GM12865 (cell line): Measurements from ENCODE around the gene KBTBD3.

Experiments used
- DNase-seq: peaks from one replicate; pipeline ENCODE4 v3.0.0; 2010; ENCODE audit warnings: low read depth
- H3K4me3 ChIP-seq: 2 replicates; pipeline ENCODE4 v1.5.1; 2011; ENCODE audit warnings: mild to moderate bottlenecking, low read depth, low read length, control low read depth
- TF ChIP-seq, protein P1 (sequence below): IDR thresholded peaks from 2 replicates; pipeline ENCODE4 v1.5.1; 2011; ENCODE audit warnings: low read length, control low read depth, low read depth, inconsistent platforms; ENCODE audit not compliant: insufficient read depth; ENCODE audit errors: missing control alignments

Gene KBTBD3

DNA sequence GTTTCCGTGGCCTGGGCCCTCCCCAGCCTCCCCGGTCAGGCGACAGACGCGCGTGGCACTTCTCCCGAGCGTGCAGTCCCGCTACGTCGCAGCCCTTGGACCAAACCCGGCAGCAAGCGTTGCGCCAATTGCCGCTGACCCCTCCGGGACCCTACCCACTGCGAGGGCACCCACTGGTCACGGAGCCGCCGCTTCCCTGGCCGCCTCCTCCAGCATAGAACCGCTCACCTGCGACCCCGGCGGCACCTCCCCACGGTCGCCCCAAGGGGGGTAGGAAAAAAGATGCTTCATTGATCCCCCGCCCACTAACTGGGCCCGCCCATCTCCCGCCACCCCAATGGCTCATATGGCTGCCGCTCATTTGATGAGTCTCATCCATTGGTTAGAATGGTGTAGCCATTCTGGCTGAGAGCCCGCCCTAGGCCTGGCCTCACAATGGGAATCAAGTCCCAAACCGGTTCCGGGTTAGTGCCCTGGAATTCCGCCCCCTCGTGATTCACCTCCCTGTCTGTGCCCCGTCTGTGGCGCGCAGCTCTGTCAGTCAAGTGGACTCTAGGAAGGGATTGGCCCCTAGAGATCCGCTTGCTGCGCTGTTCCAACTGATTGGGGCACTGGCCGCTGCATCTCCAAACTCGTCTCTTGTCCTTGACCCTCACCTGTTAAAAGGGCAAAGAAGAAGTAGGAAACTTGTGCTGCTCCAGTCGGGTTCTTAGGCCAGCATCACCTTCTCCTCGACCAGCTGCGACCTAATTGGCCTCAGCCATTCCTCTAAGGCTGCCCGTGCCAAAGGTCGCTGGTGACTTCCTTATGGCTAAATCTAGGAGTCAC, 55.0 kb downstream of the KBTBD3 start, which contains the start of gene MSANTD4:
TSS of gene MSANTD4 (minus strand) at position 274 of the 828 bp plus-strand sequence. CDS start 11,323 bp downstream, outside the sequence.
- TF ChIP-seq, protein P1, sequence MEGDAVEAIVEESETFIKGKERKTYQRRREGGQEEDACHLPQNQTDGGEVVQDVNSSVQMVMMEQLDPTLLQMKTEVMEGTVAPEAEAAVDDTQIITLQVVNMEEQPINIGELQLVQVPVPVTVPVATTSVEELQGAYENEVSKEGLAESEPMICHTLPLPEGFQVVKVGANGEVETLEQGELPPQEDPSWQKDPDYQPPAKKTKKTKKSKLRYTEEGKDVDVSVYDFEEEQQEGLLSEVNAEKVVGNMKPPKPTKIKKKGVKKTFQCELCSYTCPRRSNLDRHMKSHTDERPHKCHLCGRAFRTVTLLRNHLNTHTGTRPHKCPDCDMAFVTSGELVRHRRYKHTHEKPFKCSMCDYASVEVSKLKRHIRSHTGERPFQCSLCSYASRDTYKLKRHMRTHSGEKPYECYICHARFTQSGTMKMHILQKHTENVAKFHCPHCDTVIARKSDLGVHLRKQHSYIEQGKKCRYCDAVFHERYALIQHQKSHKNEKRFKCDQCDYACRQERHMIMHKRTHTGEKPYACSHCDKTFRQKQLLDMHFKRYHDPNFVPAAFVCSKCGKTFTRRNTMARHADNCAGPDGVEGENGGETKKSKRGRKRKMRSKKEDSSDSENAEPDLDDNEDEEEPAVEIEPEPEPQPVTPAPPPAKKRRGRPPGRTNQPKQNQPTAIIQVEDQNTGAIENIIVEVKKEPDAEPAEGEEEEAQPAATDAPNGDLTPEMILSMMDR = no peak
- DNase-seq = peak; percentile 99
- H3K4me3 ChIP-seq = peak within 1 kb of the TSS; percentile 97

DNA sequence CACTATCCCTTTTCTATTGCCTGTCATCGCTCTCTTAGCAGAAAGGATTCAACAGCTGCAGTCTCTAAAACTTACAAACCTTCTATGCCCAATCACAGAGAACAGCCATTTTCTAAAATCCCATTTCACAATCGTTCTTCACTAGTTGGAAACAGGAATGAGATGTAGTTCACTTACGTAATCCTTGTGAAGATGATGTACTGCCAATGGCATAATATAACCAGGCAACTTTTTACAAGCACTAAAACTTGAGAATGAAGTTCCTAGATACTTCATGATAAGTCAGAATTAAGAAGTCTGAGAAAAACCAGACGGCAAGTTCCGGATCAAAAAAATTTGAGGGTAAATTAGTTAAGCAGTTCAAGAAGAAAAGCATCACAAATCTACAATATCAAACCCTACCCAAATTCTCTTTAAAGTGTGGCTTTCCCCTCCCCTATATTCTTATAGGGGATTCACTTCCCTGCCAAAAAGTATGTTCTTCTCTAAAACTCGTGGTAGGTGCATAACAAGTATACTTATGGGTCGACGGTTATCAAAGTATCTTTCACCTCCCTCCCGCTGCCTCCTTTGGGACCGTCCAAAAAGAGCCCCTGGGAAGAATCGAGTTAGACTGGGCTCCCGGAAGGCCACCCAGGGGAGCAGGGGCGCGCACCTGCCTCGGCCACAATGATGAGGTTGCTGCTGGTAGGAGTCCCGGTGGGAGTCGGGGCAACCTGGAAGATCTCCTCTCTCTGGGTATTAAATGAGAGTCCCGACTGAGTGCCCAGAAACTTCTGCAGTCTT, 55.8 kb downstream of the KBTBD3 start:
- no peak for DNase-seq
- TF ChIP-seq, protein P1 = no peak
- peak overlapping the region; percentile 97 for H3K4me3 ChIP-seq

GRCh38 chr11:106017093-106017492, 60.1 kb downstream of the KBTBD3 start:
- no peak for DNase-seq
- TF ChIP-seq, protein P1 = no peak
- no peak overlapping the region for H3K4me3 ChIP-seq

DNA sequence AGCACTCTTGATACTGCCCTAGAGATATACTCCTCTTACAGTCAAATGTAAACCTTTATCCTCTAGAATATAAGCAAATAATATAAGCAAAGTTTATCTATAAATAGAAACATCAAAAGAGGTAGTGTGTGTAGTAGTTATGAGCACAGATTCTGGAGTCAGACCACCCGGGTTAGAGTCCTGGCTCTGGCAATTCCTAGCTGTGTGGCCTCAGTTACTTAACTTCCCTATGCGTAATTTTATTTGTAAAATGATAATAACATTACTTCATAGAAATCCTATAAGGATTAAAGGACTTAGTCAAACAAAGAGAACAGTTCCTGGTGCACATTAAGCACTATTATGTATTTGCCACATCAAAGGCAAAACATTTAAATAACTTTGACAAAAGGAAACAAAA, 62.1 kb downstream of the KBTBD3 start:
- TF ChIP-seq, protein P1 = no peak

DNA sequence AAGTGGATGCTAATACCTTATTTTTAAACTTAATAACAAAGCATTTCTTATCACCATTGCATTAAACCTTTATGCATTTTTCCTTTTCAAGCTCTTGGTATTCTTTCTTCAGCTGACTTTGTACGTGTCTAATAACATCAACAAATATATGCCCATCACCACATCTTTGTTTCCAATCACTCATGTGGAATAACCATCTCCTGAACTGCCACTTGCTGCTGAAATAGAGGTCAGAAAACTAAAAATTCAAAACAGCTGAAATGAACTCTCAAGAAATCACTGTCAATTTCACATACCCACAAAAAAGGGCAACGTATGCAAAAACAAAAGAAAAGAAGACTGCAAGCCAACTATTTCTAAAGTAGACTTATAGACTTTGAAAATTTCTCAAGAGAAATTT, 62.5 kb downstream of the KBTBD3 start:
- DNase-seq = no peak
- H3K4me3 ChIP-seq = no peak overlapping the region
- TF ChIP-seq, protein P1 = no peak

More for the DNA sequence above, 62.1 kb downstream of the KBTBD3 start:
- no peak overlapping the region for H3K4me3 ChIP-seq
- no peak for DNase-seq

DNA sequence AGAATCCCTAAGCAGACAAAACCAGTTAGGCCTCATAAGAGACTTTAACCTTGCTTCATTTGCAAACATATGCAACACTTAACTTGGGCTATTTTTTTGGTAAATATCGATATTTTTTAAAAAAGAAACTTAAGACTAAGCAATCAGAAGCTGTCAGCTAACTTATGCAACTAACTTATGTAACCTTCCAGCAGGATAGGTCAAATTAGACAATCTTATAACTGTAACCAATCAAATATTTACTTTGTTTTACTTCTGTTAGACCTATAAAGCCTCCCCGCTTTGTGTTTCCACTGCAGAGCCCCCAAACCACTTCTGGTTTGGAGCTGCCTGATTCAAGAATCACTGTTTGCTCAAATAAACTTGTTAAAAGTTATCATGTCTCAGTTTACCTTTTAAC, 63.1 kb downstream of the KBTBD3 start:
- TF ChIP-seq, protein P1 = no peak
- H3K4me3 ChIP-seq = no peak overlapping the region
- DNase-seq = no peak
